ENCODE measurements around the gene PTPRM.

DNA sequence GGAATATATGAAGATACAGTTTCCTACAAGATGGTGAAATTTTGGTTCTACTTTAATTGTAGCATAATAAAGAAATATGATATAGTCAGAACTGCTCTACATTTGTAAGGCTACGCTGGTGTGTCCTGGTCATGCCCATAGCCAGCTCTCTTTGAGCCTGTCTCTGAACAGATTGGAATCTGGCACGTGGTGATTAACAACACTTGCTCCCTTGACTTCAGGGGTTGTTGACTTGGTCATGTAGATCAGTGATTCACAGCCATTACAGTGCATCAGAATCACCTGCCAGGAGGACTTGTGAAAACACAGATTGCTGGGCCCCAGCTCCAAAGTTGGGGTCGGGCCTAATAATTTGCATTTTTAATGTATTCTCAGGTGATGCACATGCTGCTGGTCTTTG is 80.4 kb downstream of the PTPRM start:
- TF ChIP-seq, protein P1, sequence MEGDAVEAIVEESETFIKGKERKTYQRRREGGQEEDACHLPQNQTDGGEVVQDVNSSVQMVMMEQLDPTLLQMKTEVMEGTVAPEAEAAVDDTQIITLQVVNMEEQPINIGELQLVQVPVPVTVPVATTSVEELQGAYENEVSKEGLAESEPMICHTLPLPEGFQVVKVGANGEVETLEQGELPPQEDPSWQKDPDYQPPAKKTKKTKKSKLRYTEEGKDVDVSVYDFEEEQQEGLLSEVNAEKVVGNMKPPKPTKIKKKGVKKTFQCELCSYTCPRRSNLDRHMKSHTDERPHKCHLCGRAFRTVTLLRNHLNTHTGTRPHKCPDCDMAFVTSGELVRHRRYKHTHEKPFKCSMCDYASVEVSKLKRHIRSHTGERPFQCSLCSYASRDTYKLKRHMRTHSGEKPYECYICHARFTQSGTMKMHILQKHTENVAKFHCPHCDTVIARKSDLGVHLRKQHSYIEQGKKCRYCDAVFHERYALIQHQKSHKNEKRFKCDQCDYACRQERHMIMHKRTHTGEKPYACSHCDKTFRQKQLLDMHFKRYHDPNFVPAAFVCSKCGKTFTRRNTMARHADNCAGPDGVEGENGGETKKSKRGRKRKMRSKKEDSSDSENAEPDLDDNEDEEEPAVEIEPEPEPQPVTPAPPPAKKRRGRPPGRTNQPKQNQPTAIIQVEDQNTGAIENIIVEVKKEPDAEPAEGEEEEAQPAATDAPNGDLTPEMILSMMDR (IDR thresholded peaks at IDR 0.05) = no peak
- TF ChIP-seq POLR2A (IDR thresholded peaks at IDR 0.05) = no peak

Measured in ovary (tissue), 3 donors.